ENCODE results near the gene OPTC.

- TF ChIP-seq RAD21 (conservative IDR thresholded peaks at IDR 0.05), result no peak
- no peak for TF ChIP-seq MXI1 (conservative IDR thresholded peaks at IDR 0.05; ENCODE audit: poor library complexity, severe bottlenecking)
- no peak for TF ChIP-seq TAF1 (IDR thresholded peaks at IDR 0.05; ENCODE audit: low read depth)
- no peak for TF ChIP-seq EZH2 (IDR thresholded peaks at IDR 0.05; ENCODE audit: borderline replicate concordance, insufficient read depth, low read length, poor library complexity, severe bottlenecking)
- TF ChIP-seq CTCF (IDR thresholded peaks at IDR 0.05; ENCODE audit: poor library complexity, severe bottlenecking), result no peak
- TF ChIP-seq REST (IDR thresholded peaks at IDR 0.05; ENCODE audit: borderline replicate concordance), result no peak
- TF ChIP-seq POLR2AphosphoS5 (IDR thresholded peaks at IDR 0.05), result no peak
- no peak for TF ChIP-seq SMC3 (conservative IDR thresholded peaks at IDR 0.05; ENCODE audit: poor library complexity)
- no peak for TF ChIP-seq EP300 (conservative IDR thresholded peaks at IDR 0.05; ENCODE audit: poor library complexity, severe bottlenecking)
Measured at GRCh38 chr1:203525685-203526084, 31.7 kb downstream of the OPTC start.
